Endothelial cell of umbilical vein (primary cell): ENCODE results near the gene CARD10. TPM values are rescaled to one million over a fixed set of nuclear protein-coding genes. Genes with fewer than 3 reads are reported as not detected.

ENCODE experiments used
- BruUV-seq: library from RNA; stranded (reverse); fragments of 400-500 nt; replicated peaks from 2 replicates; lab custom pipeline; 2021; lab: Mats Ljungman, UMichigan
- CTCF ChIA-PET: fragments of 300-600, 350-600 bp; sonication (Branson Sonifier 250); formaldehyde crosslinking; loops from one replicate; lab custom pipeline; 2021; ENCODE audit warnings: antibody characterized with exemption, inconsistent platforms; lab: Charles Lee
- POLR2A ChIA-PET: fragments of 300-600, 350-600 bp; sonication (Branson Sonifier 250); formaldehyde crosslinking; loops from one replicate; lab custom pipeline; 2021; ENCODE audit warnings: antibody characterized with exemption, inconsistent platforms; lab: Charles Lee
- DNase-seq: peaks from one replicate; pipeline ENCODE4 v3.0.0-alpha.2; 2011; ENCODE audit warnings: low read depth, low spot score
- FAIRE-seq: peaks from 2 replicates; lab custom pipeline; 2011; peaks lifted over from hg19 to GRCh38; lab: Jason Lieb, UNC
- H2AFZ ChIP-seq: 2 replicates; pipeline ENCODE4 v1.6.0; 2012; ENCODE audit warnings: low read depth, low read length, control low read depth, inconsistent platforms
- H3K27ac ChIP-seq: 2 replicates; pipeline ENCODE4 v1.5.1; 2011; ENCODE audit warnings: low read depth, mild to moderate bottlenecking, control low read depth, low read length, moderate library complexity; ENCODE audit not compliant: insufficient read depth
- H3K27me3 ChIP-seq, 2 experiments: 2 replicates each; pipeline versions ENCODE4 v1.6.0 to v1.6.1; 2011; ENCODE audit warnings: low read length in 2 of 2, mixed read lengths in 1 of 2; ENCODE audit not compliant: control insufficient read depth in 2 of 2, insufficient read depth in 2 of 2
- H3K36me3 ChIP-seq, 2 experiments: 2 replicates in 1 of 2; 3 replicates in 1 of 2; pipeline ENCODE4 v1.5.1; 2011; ENCODE audit warnings: low read length in 2 of 2, mild to moderate bottlenecking in 1 of 2, moderate library complexity in 1 of 2; ENCODE audit not compliant: control insufficient read depth in 2 of 2, insufficient read depth in 2 of 2; ENCODE audit errors: extremely low read depth in 1 of 2
- H3K4me1 ChIP-seq: 3 replicates; pipeline ENCODE4 v1.5.1; 2011; ENCODE audit warnings: mild to moderate bottlenecking, low read length; ENCODE audit not compliant: control insufficient read depth, insufficient read depth; ENCODE audit errors: extremely low read depth
- H3K4me2 ChIP-seq: 2 replicates; pipeline ENCODE4 v1.6.1; 2011; ENCODE audit warnings: low read length, control low read depth, mixed read lengths; ENCODE audit not compliant: insufficient read depth
- H3K4me3 ChIP-seq, 3 experiments: fragments of 200-600 bp in 1 of 3; sonication (generic), shearing (Covaris generic) in 1 of 3; replicated peaks in 1 of 3; 2 replicates each; pipeline ENCODE4 v1.5.1; 2011 to 2016; ENCODE audit warnings: control low read depth in 3 of 3, low read length in 3 of 3, mild to moderate bottlenecking in 2 of 3, inconsistent platforms in 1 of 3, low read depth in 1 of 3, moderate library complexity in 1 of 3; ENCODE audit not compliant: insufficient read depth in 1 of 3
- H3K79me2 ChIP-seq: 2 replicates; pipeline ENCODE4 v1.6.0; 2012; ENCODE audit warnings: low read length, inconsistent platforms; ENCODE audit not compliant: control insufficient read depth, insufficient read depth
- H3K9ac ChIP-seq: replicated peaks from 2 replicates; pipeline ENCODE3; 2011; ENCODE audit warnings: low read length, control low read depth; ENCODE audit not compliant: insufficient read depth; ENCODE audit errors: extremely low read depth
- H3K9me1 ChIP-seq: replicated peaks from 3 replicates; pipeline ENCODE4 v1.6.0; 2011; ENCODE audit warnings: mild to moderate bottlenecking, low read length; ENCODE audit not compliant: control insufficient read depth, insufficient read depth; ENCODE audit errors: extremely low read depth
- H3K9me3 ChIP-seq: replicated peaks from 2 replicates; pipeline ENCODE4 v1.5.1; 2012; ENCODE audit warnings: low read length, inconsistent platforms; ENCODE audit not compliant: control insufficient read depth, insufficient read depth
- H4K20me1 ChIP-seq: replicated peaks from 2 replicates; pipeline ENCODE3; 2011; ENCODE audit warnings: mild to moderate bottlenecking, low read length; ENCODE audit not compliant: control insufficient read depth, insufficient read depth; ENCODE audit errors: extremely low read depth
- CTCF ChIP-seq, 2 donors: IDR thresholded peaks; 1 replicate in 1 of 2; 2 replicates in 1 of 2; pipeline ENCODE4 v1.5.1; 2011; ENCODE audit warnings: low read length in 2 of 2, mild to moderate bottlenecking in 2 of 2, moderate library complexity in 2 of 2, control low read depth in 1 of 2, inconsistent platforms in 1 of 2, low read depth in 1 of 2; ENCODE audit not compliant: insufficient read depth in 1 of 2; ENCODE audit errors: extremely low read depth in 1 of 2
- EZH2 ChIP-seq: IDR thresholded peaks from 2 replicates; pipeline ENCODE4 v1.6.1; 2012; ENCODE audit warnings: borderline replicate concordance, low read depth, mild to moderate bottlenecking, moderate library complexity, low read length, inconsistent platforms; ENCODE audit not compliant: severe bottlenecking
- FOS ChIP-seq: IDR thresholded peaks from 2 replicates; pipeline ENCODE4 v1.6.1; 2011; ENCODE audit warnings: mild to moderate bottlenecking, low read length, moderate library complexity, borderline replicate concordance; ENCODE audit not compliant: insufficient read depth
- GATA2 ChIP-seq: IDR thresholded peaks from 2 replicates; pipeline ENCODE4 v1.7.0; 2011; ENCODE audit warnings: low read depth, mild to moderate bottlenecking, moderate library complexity, mixed read lengths, low read length; ENCODE audit not compliant: insufficient read length, insufficient read depth
- JUN ChIP-seq: IDR thresholded peaks from 2 replicates; pipeline ENCODE4 v1.6.1; 2011; ENCODE audit warnings: borderline replicate concordance, low read depth; ENCODE audit not compliant: insufficient read length, insufficient read depth
- MAX ChIP-seq: IDR thresholded peaks from 2 replicates; pipeline ENCODE4 v1.6.1; 2011; ENCODE audit not compliant: insufficient read depth, insufficient read length
- MYC ChIP-seq: IDR thresholded peaks from one replicate; pipeline ENCODE4 v1.6.1; 2011; ENCODE audit warnings: mild to moderate bottlenecking, low read depth, low read length
- POLR2A ChIP-seq: IDR thresholded peaks from 2 replicates; pipeline ENCODE4 v1.6.1; 2012; ENCODE audit warnings: low read depth, mild to moderate bottlenecking, control low read depth, low read length
- POLR2AphosphoS5 ChIP-seq: IDR thresholded peaks from 2 replicates; pipeline ENCODE4 v1.6.1; 2012; ENCODE audit warnings: low read depth, mild to moderate bottlenecking, control low read depth, low read length, moderate library complexity; ENCODE audit not compliant: insufficient read depth
- dilution Hi-C: fragments of 300-500 bp; cut with MboI; formaldehyde crosslinking; loops from one replicate; pipeline ENCODE4 v1.15.0; 2019; ENCODE audit warnings: low sequenced_read_pairs; ENCODE audit not compliant: extremely low pct_ligation_motif_present
- intact Hi-C: fragments of 100-400 bp; cut with micrococcal nuclease; formaldehyde crosslinking; loops from one replicate; pipeline ENCODE4 v1.10.0; 2022
- polyA plus RNA-seq, 4 experiments: library from polyadenylated mRNA; depleted of rRNA in 3 of 4; stranded (reverse) in 3 of 4; unstranded in 1 of 4; fragments of >200 nt; gene quantifications; 2 replicates each; pipeline versions ENCODE4 v1.2.1 to v1.2.3, GENCODE V29; 2011 to 2012; ENCODE audit warnings: missing spikeins in 1 of 4
- total RNA-seq: library from RNA; stranded (reverse); gene quantifications from 2 replicates; pipeline ENCODE4 v1.2.3, GENCODE V29; 2021

CARD10 gene
- total and polyA plus RNA-seq, 2 donors (not counting 3 experiments of a cell fraction or from before 2014, with no cell fraction given), result 36.1 to 39.5 TPM

GRCh38 chr22:37455896-37456295 lies 63.3 kb downstream of the CARD10 start:
- Histone ChIP-seq H3K4me1 (peaks cover 24% of the 10 kb centered on the region), H2AFZ (no peak overlapping the region), H3K79me2 (no peaks in the 10 kb centered on the region), H4K20me1 (no peaks in the 10 kb centered on the region), H3K4me2 (peak overlapping the region; percentile 82), H3K27me3 (no peaks in the 10 kb centered on the region), H3K27ac (peak overlapping the region; percentile 99), H3K9me3 (no peaks in the 10 kb centered on the region), H3K9ac (peak overlapping the region; percentile 76), H3K36me3 (no peaks in the 10 kb centered on the region), H3K4me3 (no peak overlapping the region), H3K9me1 (no peaks in the 10 kb centered on the region)
- intact Hi-C loops (loop anchor here (1.0 to 2.0 kb wide), 5 partner anchors 24 to 377 kb away; no protein-coding TSS in a partner anchor), dilution Hi-C loops (no loop called here)
- POLR2A ChIA-PET, result interaction anchor here (1.0 to 1.2 kb wide), 2 partner anchors 25 to 27 kb away, joined by 4 to 6 read pairs; no protein-coding TSS in a partner anchor
- DNase-seq (no peak), FAIRE-seq (peak; percentile 12)
- BruUV-seq, result no TSS peak
- CTCF ChIA-PET, result interaction anchor here (0.7 to 5.8 kb wide), 22 partner anchors 10 to 255 kb away, joined by 3 to 168 read pairs (median 3); no protein-coding TSS in a partner anchor
- TF ChIP-seq MAX (no peak), JUN (no peak), EZH2 (no peak), POLR2AphosphoS5 (no peak), GATA2 (no peak), CTCF (IDR thresholded peaks at IDR 0.05; ENCODE audit: extremely low read depth in 1 of 2, insufficient read depth in 1 of 2, low read depth in 1 of 2, low read length in 2 of 2) (no peak), MYC (no peak), FOS (no peak), POLR2A (no peak)
